HEK293 (cell line): Measurements from ENCODE around the gene TBC1D19.

Source experiments
- CTCF ChIA-PET: fragments of 350-600 bp; formaldehyde crosslinking; extraction: SDS; loops from one replicate; lab custom pipeline; 2021; ENCODE audit warnings: antibody characterized with exemption; lab: Yijun Ruan, JAX
- POLR2A ChIA-PET: fragments of 300-600 bp; formaldehyde crosslinking; extraction: SDS; loops from one replicate; lab custom pipeline; 2020; ENCODE audit warnings: antibody characterized with exemption, inconsistent platforms; lab: Yijun Ruan, JAX
- H3K27ac ChIP-seq: fragments of 200-500 bp; sonication (Bioruptor generic); 2 replicates; pipeline ENCODE4 v1.5.1; 2014; ENCODE audit warnings: low read depth, low read length, control low read depth, inconsistent platforms; ENCODE audit errors: extremely low read depth
- H3K36me3 ChIP-seq, 2 experiments: fragments of 200-500 bp in 1 of 2; sonication (Bioruptor generic) in 1 of 2; 1 replicate in 1 of 2; 2 replicates in 1 of 2; pipeline ENCODE4 v1.5.1; 2014 to 2017; ENCODE audit warnings: inconsistent platforms in 2 of 2, low read length in 2 of 2; ENCODE audit not compliant: control insufficient read depth in 2 of 2, insufficient read depth in 1 of 2
- H3K4me1 ChIP-seq: fragments of 200-500 bp; sonication (Bioruptor generic); 2 replicates; pipeline ENCODE4 v1.5.1; 2014; ENCODE audit warnings: mild to moderate bottlenecking, low read length, inconsistent platforms; ENCODE audit not compliant: control insufficient read depth, insufficient read depth
- H3K4me3 ChIP-seq: 2 replicates; pipeline ENCODE4 v1.5.1; 2011; ENCODE audit warnings: low read depth, mild to moderate bottlenecking, control low read depth, low read length, moderate library complexity
- H3K9me3 ChIP-seq: fragments of 200-500 bp; sonication (Bioruptor generic); 2 replicates; pipeline ENCODE4 v1.5.1; 2014; ENCODE audit warnings: low read depth, low read length, inconsistent platforms; ENCODE audit not compliant: control insufficient read depth, insufficient read depth
- HIC1 ChIP-seq: fragments of 450-650 bp; formaldehyde crosslinking; IDR thresholded peaks from 2 replicates; pipeline ENCODE4 v1.5.1; 2016; ENCODE audit warnings: missing biosample characterization, missing genetic modification characterization
- KLF7 ChIP-seq: fragments of 450-650 bp; formaldehyde crosslinking; IDR thresholded peaks from 2 replicates; pipeline ENCODE4 v1.5.1; 2016; ENCODE audit warnings: missing biosample characterization, missing genetic modification characterization, borderline replicate concordance
- PATZ1 ChIP-seq: fragments of 450-650 bp; formaldehyde crosslinking; IDR thresholded peaks from 2 replicates; pipeline ENCODE4 v1.5.1; 2016; ENCODE audit warnings: missing biosample characterization, missing genetic modification characterization
- ZBTB11 ChIP-seq: fragments of 450-650 bp; formaldehyde crosslinking; conservative IDR thresholded peaks from 2 replicates; pipeline ENCODE4 v1.5.1; 2016; ENCODE audit warnings: low read depth, missing biosample characterization, missing genetic modification characterization
- ZFP3 ChIP-seq: fragments of 450-650 bp; formaldehyde crosslinking; IDR thresholded peaks from 2 replicates; pipeline ENCODE4 v1.5.1; 2016; ENCODE audit warnings: low read depth, missing biosample characterization, missing genetic modification characterization
- ZIC2 ChIP-seq: fragments of 450-650 bp; formaldehyde crosslinking; IDR thresholded peaks from 2 replicates; pipeline ENCODE4 v1.5.1; 2016; ENCODE audit warnings: missing biosample characterization, missing genetic modification characterization
- ZNF239 ChIP-seq: fragments of 450-650 bp; formaldehyde crosslinking; IDR thresholded peaks from 2 replicates; pipeline ENCODE4 v1.5.1; 2016; ENCODE audit warnings: missing biosample characterization, missing genetic modification characterization
- ZNF514 ChIP-seq: fragments of 450-650 bp; formaldehyde crosslinking; IDR thresholded peaks from 2 replicates; pipeline ENCODE4 v1.5.1; 2016; ENCODE audit warnings: missing biosample characterization, missing genetic modification characterization
- ZNF580 ChIP-seq: fragments of 450-650 bp; formaldehyde crosslinking; IDR thresholded peaks from 2 replicates; pipeline ENCODE4 v1.5.1; 2016; ENCODE audit warnings: missing biosample characterization, missing genetic modification characterization
- ZNF768 ChIP-seq: fragments of 450-650 bp; formaldehyde crosslinking; IDR thresholded peaks from 2 replicates; pipeline ENCODE4 v1.5.1; 2018; ENCODE audit warnings: missing biosample characterization, mild to moderate bottlenecking, missing genetic modification characterization
- ZSCAN4 ChIP-seq: fragments of 450-650 bp; formaldehyde crosslinking; IDR thresholded peaks from 2 replicates; pipeline ENCODE4 v1.5.1; 2017; ENCODE audit warnings: missing biosample characterization, missing genetic modification characterization
- ZSCAN5A ChIP-seq: fragments of 450-650 bp; formaldehyde crosslinking; IDR thresholded peaks from 2 replicates; pipeline ENCODE4 v1.5.1; 2016; ENCODE audit warnings: missing biosample characterization, missing genetic modification characterization

The TBC1D19 gene

GRCh38 chr4:26723216-26723615 lies 139.3 kb downstream of the TBC1D19 start:
- Histone ChIP-seq H3K4me3 (no peak overlapping the region), H3K9me3 (no peaks in the 10 kb centered on the region), H3K36me3 (no peaks in the 10 kb centered on the region), H3K4me1 (no peaks in the 10 kb centered on the region), H3K27ac (no peak overlapping the region)
- TF ChIP-seq ZNF514: no peak
- no peak for TF ChIP-seq HIC1 (tag by site-specific recombination)
- no peak for TF ChIP-seq ZNF580 (tag by site-specific recombination)
- TF ChIP-seq KLF7 (tag by site-specific recombination): no peak
- no peak for TF ChIP-seq ZNF768 (tag by site-specific recombination)
- no peak for TF ChIP-seq ZFP3
- no peak for TF ChIP-seq ZSCAN4 (tag by site-specific recombination)
- no peak for TF ChIP-seq ZSCAN5A (tag by site-specific recombination)
- TF ChIP-seq PATZ1 (tag by site-specific recombination): no peak
- no peak for TF ChIP-seq ZIC2 (tag by site-specific recombination)
- TF ChIP-seq ZNF239 (tag by site-specific recombination): no peak
- ChIA-PET POLR2A (no interaction called here), CTCF (interaction anchor here (1.9 kb wide), 1 partner anchor 265 kb away, joined by 15 read pairs; no protein-coding TSS in a partner anchor)

- TF ChIP-seq ZBTB11 (tag by site-specific recombination): no peak
- TF ChIP-seq, all 188 proteins: peak for 0
- ChIA-PET CTCF (interaction anchor here (0.5 to 0.6 kb wide), 2 partner anchors 286 to 293 kb away, joined by 4 to 5 read pairs; no protein-coding TSS in a partner anchor), POLR2A (no interaction called here)
- Histone ChIP-seq H3K9me3 (no peaks in the 10 kb centered on the region), H3K36me3 (no peaks in the 10 kb centered on the region), H3K27ac (no peak overlapping the region), H3K4me3 (no peak overlapping the region), H3K4me1 (no peaks in the 10 kb centered on the region)
These were observed 140.7 kb downstream of the TBC1D19 start for GRCh38 chr4:26724534-26724933.
